ENCODE results near the gene IQGAP1. TPM values are rescaled to one million over a fixed set of nuclear protein-coding genes. Genes with fewer than 3 reads are reported as not detected.

The IQGAP1 gene
- total and polyA plus RNA-seq, 2 of the 4 experiments (the other 2 are of a cell fraction), result 87.5 to 207 TPM

DNA sequence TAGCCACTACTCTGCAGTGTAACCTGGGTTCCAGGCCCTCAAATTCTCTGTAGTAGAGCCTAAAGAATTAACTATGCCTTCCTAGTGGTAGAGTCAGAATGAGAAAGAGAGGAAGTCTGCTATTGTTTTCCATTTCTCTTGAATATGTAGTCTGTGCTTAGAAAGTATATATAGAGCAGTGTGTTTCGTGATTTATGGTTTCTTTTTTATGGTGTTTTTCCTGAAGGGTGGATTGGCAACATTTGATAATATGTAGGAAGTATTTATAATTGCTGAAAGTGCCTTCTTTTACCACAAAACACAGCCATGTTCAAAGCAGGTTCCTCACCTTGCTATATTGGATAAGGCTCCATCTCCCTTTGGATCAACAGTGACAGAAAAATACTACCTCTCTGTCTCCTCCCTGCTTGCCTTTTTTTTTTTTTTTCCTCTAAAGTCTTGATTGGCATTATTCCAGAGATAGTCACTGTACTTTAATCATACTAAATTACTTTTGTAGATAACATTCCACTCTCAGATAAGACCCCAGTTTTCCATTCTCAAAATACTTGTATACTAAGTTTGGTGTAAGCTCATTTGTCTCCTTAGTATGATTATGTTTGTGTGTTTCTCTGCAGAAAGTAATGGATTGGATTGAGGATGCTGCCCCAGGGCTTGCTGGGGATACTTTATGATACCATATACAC, 47.8 kb downstream of the IQGAP1 start:
- Histone ChIP-seq H3K9ac (ENCODE audit: low read depth, low read length) (no peak overlapping the region), H2BK15ac (ENCODE audit: low read depth, low read length) (no peak overlapping the region), H4K8ac (ENCODE audit: low read depth in 2 of 2, low read length in 2 of 2) (no peak overlapping the region), H4K5ac (ENCODE audit: low read depth, low read length) (no peak overlapping the region), H3K18ac (ENCODE audit: low read depth, low read length) (no peak overlapping the region), H4K20me1 (ENCODE audit: insufficient read depth, low read length) (no peaks in the 10 kb centered on the region), H3K27me3 (ENCODE audit: control insufficient read depth, insufficient read depth, low read length) (no peaks in the 10 kb centered on the region), H3K4me1 (ENCODE audit: control insufficient read depth, insufficient read depth, low read length) (no peaks in the 10 kb centered on the region; the same call in 1 of the 2 replicates), H3K36me3 (ENCODE audit: control insufficient read depth, insufficient read depth, low read length) (peaks cover 12% of the 10 kb centered on the region), H3K4ac (ENCODE audit: low read depth, low read length) (no peak overlapping the region), H2AK9ac (replicated peaks; ENCODE audit: low read depth, low read length, poor library complexity) (no peak overlapping the region), H2BK120ac (ENCODE audit: low read depth, low read length) (no peak overlapping the region), H3K14ac (replicated peaks; ENCODE audit: low read depth, low read length) (no peak overlapping the region), H3K4me3 (ENCODE audit: insufficient read depth, low read depth, low read length) (no peak overlapping the region), H4K91ac (ENCODE audit: insufficient read depth, low read depth, low read length) (no peak overlapping the region), H3K27ac (ENCODE audit: insufficient read depth, low read length) (no peak overlapping the region), H3K9me3 (ENCODE audit: control insufficient read depth, insufficient read depth, low read length) (no peaks in the 10 kb centered on the region), H3K79me1 (ENCODE audit: low read depth in 1 of 2, low read length in 2 of 2) (peaks cover 30 to 44% of the 10 kb centered on the region in 2 experiments; a peak in 3 of 4 replicates), H3K4me2 (ENCODE audit: low read depth, low read length) (no peak overlapping the region), H2BK20ac (ENCODE audit: low read depth, low read length) (no peak overlapping the region), H2BK5ac (ENCODE audit: low read depth, low read length, poor library complexity, severe bottlenecking) (no peak overlapping the region), H2AK5ac (ENCODE audit: low read depth, low read length) (no peak overlapping the region), H3K9me1 (ENCODE audit: insufficient read depth, low read length) (no peaks in the 10 kb centered on the region; the same call in 1 of the 2 replicates), H2AFZ (replicated peaks; ENCODE audit: low read length, poor library complexity) (no peak overlapping the region), H3K23ac (ENCODE audit: low read depth, low read length) (no peak overlapping the region), H3K56ac (ENCODE audit: extremely low read depth, insufficient read depth, low read length) (no peak overlapping the region)
- CTCF ChIA-PET, result no interaction called here
- DNase-seq, result no peak
- in situ Hi-C loops (cut with MboI; ENCODE audit: low sequenced_read_pairs), result no loop called here
- TF ChIP-seq MAZ (IDR thresholded peaks at IDR 0.05; ENCODE audit: borderline replicate concordance, low read depth, low read length), result no peak
- no peak for TF ChIP-seq SMC3 (IDR thresholded peaks at IDR 0.05; ENCODE audit: low read depth, low read length)
- TF ChIP-seq MAFK (IDR thresholded peaks at IDR 0.05; ENCODE audit: low read depth, low read length), result no peak
- no peak for TF ChIP-seq CHD1 (IDR thresholded peaks at IDR 0.05; ENCODE audit: low read depth, low read length)
- no CpG with 5 or more reads among the region's 1 CpG for WGBS, 2 experiments (ENCODE audit: extremely low coverage in 2 of 2, insufficient read length in 1 of 2)
- no peak for ATAC-seq (ENCODE audit: low read depth)
- dilution Hi-C loops (cut with HindIII; ENCODE audit: low sequenced_read_pairs, unreplicated experiment), result no loop called here
- BruUV-seq (replicated peaks), result no TSS peak
- POLR2A ChIA-PET (ENCODE audit: unreplicated experiment), result no interaction called here
- intact Hi-C loops (cut with micrococcal nuclease), result loop anchor here (5.0 kb wide), 1 partner anchor 47 kb away; no protein-coding TSS in a partner anchor
